ENCODE data around the gene GOLT1B. TPM values are rescaled to one million over a fixed set of nuclear protein-coding genes. Genes with fewer than 3 reads are reported as not detected.

Gene GOLT1B
- total RNA-seq, 6 experiments from 2014 or later: 13.7 to 25.2 (median 18.1) TPM

- intact Hi-C loops (cut with DNase I): no loop called here
- ATAC-seq (peak in 3 of 4 donors; percentile 13 to 19 (median 17)), DNase-seq (no peak)
- H3K4me1 ChIP-seq: peaks cover 0 to 15% (median 2%) of the 10 kb centered on the region in 4 donors
- no peaks in the 10 kb centered on the region for H3K9me3 ChIP-seq
- H3K27me3 ChIP-seq: no peaks in the 10 kb centered on the region
- H3K36me3 ChIP-seq: no peaks in the 10 kb centered on the region
- 21% methylated on average over 12 of the region's 12 CpGs for WGBS (ENCODE audit: insufficient coverage, low coverage, low lambda C conversion rate, missing lambda C conversion rate)
- H3K27ac ChIP-seq: no peak overlapping the region
- H3K4me3 ChIP-seq: peak overlapping the region; percentile 48 to 69 (median 59)
- TF ChIP-seq POLR2A (IDR thresholded peaks at IDR 0.05): no peak
- TF ChIP-seq, protein P1, sequence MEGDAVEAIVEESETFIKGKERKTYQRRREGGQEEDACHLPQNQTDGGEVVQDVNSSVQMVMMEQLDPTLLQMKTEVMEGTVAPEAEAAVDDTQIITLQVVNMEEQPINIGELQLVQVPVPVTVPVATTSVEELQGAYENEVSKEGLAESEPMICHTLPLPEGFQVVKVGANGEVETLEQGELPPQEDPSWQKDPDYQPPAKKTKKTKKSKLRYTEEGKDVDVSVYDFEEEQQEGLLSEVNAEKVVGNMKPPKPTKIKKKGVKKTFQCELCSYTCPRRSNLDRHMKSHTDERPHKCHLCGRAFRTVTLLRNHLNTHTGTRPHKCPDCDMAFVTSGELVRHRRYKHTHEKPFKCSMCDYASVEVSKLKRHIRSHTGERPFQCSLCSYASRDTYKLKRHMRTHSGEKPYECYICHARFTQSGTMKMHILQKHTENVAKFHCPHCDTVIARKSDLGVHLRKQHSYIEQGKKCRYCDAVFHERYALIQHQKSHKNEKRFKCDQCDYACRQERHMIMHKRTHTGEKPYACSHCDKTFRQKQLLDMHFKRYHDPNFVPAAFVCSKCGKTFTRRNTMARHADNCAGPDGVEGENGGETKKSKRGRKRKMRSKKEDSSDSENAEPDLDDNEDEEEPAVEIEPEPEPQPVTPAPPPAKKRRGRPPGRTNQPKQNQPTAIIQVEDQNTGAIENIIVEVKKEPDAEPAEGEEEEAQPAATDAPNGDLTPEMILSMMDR (IDR thresholded peaks at IDR 0.05): no peak
Measured at GRCh38 chr12:21526721-21527345, 25.2 kb downstream of the GOLT1B start.

- intact Hi-C loops (cut with DNase I): no loop called here
- Histone ChIP-seq H3K27ac (peak overlapping the region in 2 of 3 donors; percentile 27 to 48), H3K36me3 (no peaks in the 10 kb centered on the region), H3K4me3 (peak overlapping the region; percentile 48 to 69 (median 59)), H3K27me3 (no peaks in the 10 kb centered on the region), H3K9me3 (no peaks in the 10 kb centered on the region), H3K4me1 (peaks cover 0 to 15% (median 2%) of the 10 kb centered on the region in 4 donors)
- DNase-seq (peak; percentile 76 to 78 (median 76)), ATAC-seq (peak; percentile 92 to 98 (median 95))
- TF ChIP-seq, protein P1 (IDR thresholded peaks at IDR 0.05): peak in 1 of 4 donors; percentile 14
- TF ChIP-seq POLR2A (IDR thresholded peaks at IDR 0.05): peak; percentile 18
- WGBS (ENCODE audit: insufficient coverage, low coverage, low lambda C conversion rate, missing lambda C conversion rate): 0% methylated on average over 21 of the region's 57 CpGs
Measured at GRCh38 chr12:21527451-21528180, 26.0 kb downstream of the GOLT1B start.

- WGBS (ENCODE audit: insufficient coverage, low coverage, low lambda C conversion rate, missing lambda C conversion rate): 70% methylated on average over 5 of the region's 5 CpGs
- H3K9me3 ChIP-seq: no peaks in the 10 kb centered on the region
- DNase-seq (no peak), ATAC-seq (peak; percentile 6 to 39 (median 22))
- H3K27me3 ChIP-seq: no peaks in the 10 kb centered on the region
- no peak overlapping the region for H3K4me3 ChIP-seq
- intact Hi-C loops (cut with DNase I): no loop called here
- peak overlapping the region in 1 of 3 donors; percentile 6 for H3K27ac ChIP-seq
- no peak for TF ChIP-seq POLR2A (IDR thresholded peaks at IDR 0.05)
- TF ChIP-seq, protein P1 (IDR thresholded peaks at IDR 0.05): no peak
- peaks cover 0 to 15% (median 2%) of the 10 kb centered on the region in 4 donors for H3K4me1 ChIP-seq
- no peaks in the 10 kb centered on the region for H3K36me3 ChIP-seq
Measured at GRCh38 chr12:21528953-21529352, 27.4 kb downstream of the GOLT1B start.

- no peaks in the 10 kb centered on the region for H3K9me3 ChIP-seq
- H3K4me1 ChIP-seq: peaks cover 0 to 15% (median 2%) of the 10 kb centered on the region in 4 donors
- no peak for DNase-seq
- no peaks in the 10 kb centered on the region for H3K36me3 ChIP-seq
- no peak for ATAC-seq
- TF ChIP-seq, protein P1 (IDR thresholded peaks at IDR 0.05): no peak
- TF ChIP-seq POLR2A (IDR thresholded peaks at IDR 0.05): no peak
- 63% methylated on average over 2 of the region's 2 CpGs for WGBS (ENCODE audit: insufficient coverage, low coverage, low lambda C conversion rate, missing lambda C conversion rate)
- H3K27me3 ChIP-seq: no peaks in the 10 kb centered on the region
- intact Hi-C loops (cut with DNase I): no loop called here
- no peak overlapping the region for H3K4me3 ChIP-seq
- no peak overlapping the region for H3K27ac ChIP-seq
Measured at GRCh38 chr12:21529456-21529855, 27.9 kb downstream of the GOLT1B start.

Measured in right lobe of liver (tissue), 6 donors.